ENCODE measurements around the gene HYDIN. TPM values are rescaled to one million over a fixed set of nuclear protein-coding genes. Genes with fewer than 3 reads are reported as not detected.
"Not testable (repeated sequence)": the region's sequence is repeated elsewhere in the genome, so short reads cannot be mapped to it uniquely, and the experiment has no call there.

The HYDIN gene
- total and polyA plus RNA-seq, 4 experiments from 2014 or later = not detected

GRCh38 chr16:70882311-70882710 is 348.2 kb downstream of the HYDIN start:
- H3K9me3 ChIP-seq (ENCODE audit: control insufficient read depth in 1 of 2, low read length in 2 of 2); H3K4me3 ChIP-seq (ENCODE audit: low read length in 2 of 2); H3K36me3 Mint-ChIP-seq; H3K27me3 ChIP-seq (ENCODE audit: insufficient read depth, low read length); H3K27ac Mint-ChIP-seq; H3K4me3 Mint-ChIP-seq; CTCF ChIA-PET (ENCODE audit: partially characterized antibody); POLR2A ChIA-PET (ENCODE audit: partially characterized antibody); H3K4me1 Mint-ChIP-seq; H3K27ac ChIP-seq (ENCODE audit: low read depth, low read length); H3K9me3 Mint-ChIP-seq; H3K36me3 ChIP-seq (ENCODE audit: insufficient read depth, low read length); intact Hi-C loops (cut with micrococcal nuclease); DNase-seq; H3K4me1 ChIP-seq (ENCODE audit: insufficient read depth, low read length); H3K27me3 Mint-ChIP-seq: not testable (repeated sequence)

GRCh38 chr16:70877895-70878294 is 352.6 kb downstream of the HYDIN start:
- H3K9me3 ChIP-seq (ENCODE audit: control insufficient read depth in 1 of 2, low read length in 2 of 2); CTCF ChIA-PET (ENCODE audit: partially characterized antibody); H3K27me3 Mint-ChIP-seq; H3K27me3 ChIP-seq (ENCODE audit: insufficient read depth, low read length); DNase-seq; POLR2A ChIA-PET (ENCODE audit: partially characterized antibody); H3K9me3 Mint-ChIP-seq; H3K4me1 ChIP-seq (ENCODE audit: insufficient read depth, low read length); H3K4me3 Mint-ChIP-seq; H3K36me3 Mint-ChIP-seq; H3K27ac Mint-ChIP-seq; H3K27ac ChIP-seq (ENCODE audit: low read depth, low read length); H3K4me1 Mint-ChIP-seq; H3K36me3 ChIP-seq (ENCODE audit: insufficient read depth, low read length); intact Hi-C loops (cut with micrococcal nuclease); H3K4me3 ChIP-seq (ENCODE audit: low read length in 2 of 2): not testable (repeated sequence)

- H3K9me3 Mint-ChIP-seq; H3K27me3 ChIP-seq (ENCODE audit: insufficient read depth, low read length); H3K4me3 ChIP-seq (ENCODE audit: low read length in 2 of 2); H3K36me3 ChIP-seq (ENCODE audit: insufficient read depth, low read length); POLR2A ChIA-PET (ENCODE audit: partially characterized antibody); H3K27ac Mint-ChIP-seq; H3K27me3 Mint-ChIP-seq; DNase-seq; H3K4me1 Mint-ChIP-seq; H3K4me1 ChIP-seq (ENCODE audit: insufficient read depth, low read length); intact Hi-C loops (cut with micrococcal nuclease); H3K9me3 ChIP-seq (ENCODE audit: control insufficient read depth in 1 of 2, low read length in 2 of 2); H3K4me3 Mint-ChIP-seq; H3K27ac ChIP-seq (ENCODE audit: low read depth, low read length); H3K36me3 Mint-ChIP-seq; CTCF ChIA-PET (ENCODE audit: partially characterized antibody): not testable (repeated sequence)
Measured at GRCh38 chr16:70876442-70876841, 354.1 kb downstream of the HYDIN start.

- H3K27me3 Mint-ChIP-seq; H3K4me1 Mint-ChIP-seq; POLR2A ChIA-PET (ENCODE audit: partially characterized antibody); H3K36me3 Mint-ChIP-seq; H3K9me3 Mint-ChIP-seq; H3K27ac ChIP-seq (ENCODE audit: low read depth, low read length); CTCF ChIA-PET (ENCODE audit: partially characterized antibody); H3K4me3 Mint-ChIP-seq; intact Hi-C loops (cut with micrococcal nuclease); H3K4me1 ChIP-seq (ENCODE audit: insufficient read depth, low read length); H3K27ac Mint-ChIP-seq; H3K4me3 ChIP-seq (ENCODE audit: low read length in 2 of 2); H3K36me3 ChIP-seq (ENCODE audit: insufficient read depth, low read length); H3K9me3 ChIP-seq (ENCODE audit: control insufficient read depth in 1 of 2, low read length in 2 of 2); DNase-seq; H3K27me3 ChIP-seq (ENCODE audit: insufficient read depth, low read length): not testable (repeated sequence)
Measured at GRCh38 chr16:70864698-70865097, 365.8 kb downstream of the HYDIN start.

- POLR2A ChIA-PET (ENCODE audit: partially characterized antibody); DNase-seq; H3K27ac ChIP-seq (ENCODE audit: low read depth, low read length); intact Hi-C loops (cut with micrococcal nuclease); H3K36me3 Mint-ChIP-seq; H3K9me3 Mint-ChIP-seq; H3K4me3 ChIP-seq (ENCODE audit: low read length in 2 of 2); H3K4me1 ChIP-seq (ENCODE audit: insufficient read depth, low read length); H3K9me3 ChIP-seq (ENCODE audit: control insufficient read depth in 1 of 2, low read length in 2 of 2); H3K36me3 ChIP-seq (ENCODE audit: insufficient read depth, low read length); CTCF ChIA-PET (ENCODE audit: partially characterized antibody); H3K27me3 Mint-ChIP-seq; H3K4me1 Mint-ChIP-seq; H3K4me3 Mint-ChIP-seq; H3K27ac Mint-ChIP-seq; H3K27me3 ChIP-seq (ENCODE audit: insufficient read depth, low read length): not testable (repeated sequence)
Measured at GRCh38 chr16:70861996-70862395, 368.5 kb downstream of the HYDIN start.

GRCh38 chr16:70851299-70851698 is 379.2 kb downstream of the HYDIN start:
- H3K9me3 ChIP-seq (ENCODE audit: control insufficient read depth in 1 of 2, low read length in 2 of 2); intact Hi-C loops (cut with micrococcal nuclease); H3K36me3 Mint-ChIP-seq; H3K27ac Mint-ChIP-seq; H3K4me1 Mint-ChIP-seq; H3K27me3 ChIP-seq (ENCODE audit: insufficient read depth, low read length); POLR2A ChIA-PET (ENCODE audit: partially characterized antibody); H3K27me3 Mint-ChIP-seq; H3K4me3 ChIP-seq (ENCODE audit: low read length in 2 of 2); H3K36me3 ChIP-seq (ENCODE audit: insufficient read depth, low read length); H3K9me3 Mint-ChIP-seq; DNase-seq; H3K4me3 Mint-ChIP-seq; H3K27ac ChIP-seq (ENCODE audit: low read depth, low read length); H3K4me1 ChIP-seq (ENCODE audit: insufficient read depth, low read length); CTCF ChIA-PET (ENCODE audit: partially characterized antibody): not testable (repeated sequence)

- intact Hi-C loops (cut with micrococcal nuclease); H3K4me3 Mint-ChIP-seq; H3K4me1 ChIP-seq (ENCODE audit: insufficient read depth, low read length); CTCF ChIA-PET (ENCODE audit: partially characterized antibody); H3K36me3 Mint-ChIP-seq; POLR2A ChIA-PET (ENCODE audit: partially characterized antibody); DNase-seq; H3K9me3 Mint-ChIP-seq; H3K27me3 Mint-ChIP-seq; H3K4me1 Mint-ChIP-seq; H3K27me3 ChIP-seq (ENCODE audit: insufficient read depth, low read length); H3K9me3 ChIP-seq (ENCODE audit: control insufficient read depth in 1 of 2, low read length in 2 of 2); H3K36me3 ChIP-seq (ENCODE audit: insufficient read depth, low read length); H3K4me3 ChIP-seq (ENCODE audit: low read length in 2 of 2); H3K27ac Mint-ChIP-seq; H3K27ac ChIP-seq (ENCODE audit: low read depth, low read length): not testable (repeated sequence)
Measured at GRCh38 chr16:70823498-70824118, 406.9 kb downstream of the HYDIN start.

GRCh38 chr16:70822734-70823133 is 407.8 kb downstream of the HYDIN start:
- H3K4me1 Mint-ChIP-seq; H3K4me1 ChIP-seq (ENCODE audit: insufficient read depth, low read length); H3K27me3 ChIP-seq (ENCODE audit: insufficient read depth, low read length); intact Hi-C loops (cut with micrococcal nuclease); H3K27ac Mint-ChIP-seq; H3K9me3 ChIP-seq (ENCODE audit: control insufficient read depth in 1 of 2, low read length in 2 of 2); H3K4me3 Mint-ChIP-seq; CTCF ChIA-PET (ENCODE audit: partially characterized antibody); H3K27ac ChIP-seq (ENCODE audit: low read depth, low read length); H3K9me3 Mint-ChIP-seq; H3K36me3 ChIP-seq (ENCODE audit: insufficient read depth, low read length); H3K4me3 ChIP-seq (ENCODE audit: low read length in 2 of 2); H3K36me3 Mint-ChIP-seq; DNase-seq; POLR2A ChIA-PET (ENCODE audit: partially characterized antibody); H3K27me3 Mint-ChIP-seq: not testable (repeated sequence)

Measured in CD4-positive, alpha-beta memory T cell (primary cell).